ENCODE data around the gene FSTL3. TPM values are rescaled to one million over a fixed set of nuclear protein-coding genes. Genes with fewer than 3 reads are reported as not detected.

The FSTL3 gene
- total RNA-seq, 4 donors from 2014 or later, result 105 to 200 (median 133) TPM

GRCh38 chr19:719636-720344 is 43.6 kb downstream of the FSTL3 start:
- Histone ChIP-seq H3K9me3 (peaks cover 0 to 6% (median 0%) of the 10 kb centered on the region in 3 donors), H3K4me3 (peak overlapping the region in 1 of 2 donors; percentile 38), H3K27me3 (peaks cover 31% of the 10 kb centered on the region), H3K36me3 (peaks cover 0 to 9% of the 10 kb centered on the region in 2 donors), H3K4me1 (peaks cover 0 to 47% (median 0%) of the 10 kb centered on the region in 3 donors), H3K27ac (peak overlapping the region in 3 of 4 donors; percentile 75 to 80 (median 78))
- TF ChIP-seq CTCF (IDR thresholded peaks at IDR 0.05), result no peak
- TF ChIP-seq POLR2A (IDR thresholded peaks at IDR 0.05), result no peak
- no peak for TF ChIP-seq EP300 (IDR thresholded peaks at IDR 0.05)
- TF ChIP-seq POLR2AphosphoS5 (IDR thresholded peaks at IDR 0.05), result no peak
- 12 to 31% methylated on average over 5 to 15 of the region's 79 CpGs for WGBS, 2 donors (ENCODE audit: low coverage in 1 of 2)
- ATAC-seq, result peak; percentile 34

- Histone ChIP-seq H3K27ac (peak overlapping the region in 3 of 4 donors; percentile 75 to 80 (median 78)), H3K4me3 (peak overlapping the region in 1 of 2 donors; percentile 38), H3K9me3 (peaks cover 0 to under 1% (median 0%) of the 10 kb centered on the region in 3 donors), H3K36me3 (peaks cover 0 to 3% of the 10 kb centered on the region in 2 donors), H3K27me3 (peaks cover 31% of the 10 kb centered on the region), H3K4me1 (peaks cover 0 to 47% (median 0%) of the 10 kb centered on the region in 3 donors)
- TF ChIP-seq EP300 (IDR thresholded peaks at IDR 0.05) (no peak), POLR2AphosphoS5 (IDR thresholded peaks at IDR 0.05) (no peak), CTCF (IDR thresholded peaks at IDR 0.05) (no peak), POLR2A (IDR thresholded peaks at IDR 0.05) (no peak)
- WGBS, 2 donors (ENCODE audit: low coverage in 1 of 2), result no CpG with 5 or more reads among the region's 58 CpGs
- ATAC-seq, result no peak
These were observed 44.4 kb downstream of the FSTL3 start for GRCh38 chr19:720345-721160.

DNA sequence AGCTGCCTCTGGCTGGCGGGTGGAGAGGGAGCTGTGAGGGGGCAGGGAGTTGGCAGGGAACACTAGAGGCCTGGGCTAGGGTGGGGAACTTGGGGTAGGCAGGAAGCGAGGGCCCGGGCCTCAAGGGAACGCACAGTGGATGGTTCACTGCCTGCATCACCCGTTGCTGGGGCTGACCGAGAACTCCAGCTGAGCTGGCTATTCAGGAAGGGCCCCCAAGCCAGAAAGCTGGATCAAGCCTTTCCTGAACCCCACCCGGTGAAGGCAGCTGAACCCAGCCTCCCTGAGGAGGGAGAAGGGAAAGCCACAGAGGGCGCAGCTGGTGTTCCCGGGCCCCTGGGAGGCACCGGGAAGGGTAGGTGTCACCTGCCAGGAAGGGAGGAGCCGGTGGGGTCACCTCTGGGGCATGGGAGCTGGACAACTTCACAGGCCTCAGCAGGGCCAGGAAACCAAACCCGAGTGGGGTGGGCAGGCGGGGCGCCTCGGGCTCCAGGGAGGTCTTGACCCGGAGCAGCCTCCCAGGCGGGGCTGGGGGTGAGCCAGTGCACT is 46.4 kb downstream of the FSTL3 start:
- Histone ChIP-seq H3K4me1 (peaks cover 0 to 50% (median 4%) of the 10 kb centered on the region in 3 donors), H3K27ac (peak overlapping the region in 3 of 4 donors; percentile 51 to 67 (median 61)), H3K36me3 (peaks cover 0 to 15% of the 10 kb centered on the region in 2 donors), H3K9me3 (no peaks in the 10 kb centered on the region), H3K27me3 (peaks cover 29% of the 10 kb centered on the region), H3K4me3 (no peak overlapping the region)
- 44% methylated on average over 5 of the region's 17 CpGs; no CpG with 5 or more reads in 1 of the 2 donors for WGBS, 2 donors (ENCODE audit: low coverage in 1 of 2)
- peak; percentile 34 for ATAC-seq
- TF ChIP-seq CTCF (IDR thresholded peaks at IDR 0.05) (no peak), POLR2A (IDR thresholded peaks at IDR 0.05) (no peak), EP300 (IDR thresholded peaks at IDR 0.05) (no peak), POLR2AphosphoS5 (IDR thresholded peaks at IDR 0.05) (no peak)

- peaks cover 0 to 21% of the 10 kb centered on the region in 2 donors for H3K36me3 ChIP-seq
- H3K9me3 ChIP-seq, result no peaks in the 10 kb centered on the region
- H3K27me3 ChIP-seq, result peaks cover 25% of the 10 kb centered on the region
- 85 to 86% methylated on average over 4 to 8 of the region's 13 CpGs for WGBS, 2 donors (ENCODE audit: low coverage in 1 of 2)
- H3K4me1 ChIP-seq, result peaks cover 0 to 52% (median 7%) of the 10 kb centered on the region in 3 donors
- TF ChIP-seq EP300 (IDR thresholded peaks at IDR 0.05) (no peak), POLR2AphosphoS5 (IDR thresholded peaks at IDR 0.05) (no peak), POLR2A (IDR thresholded peaks at IDR 0.05) (no peak), CTCF (IDR thresholded peaks at IDR 0.05) (no peak)
- H3K4me3 ChIP-seq, result no peak overlapping the region
- peak overlapping the region in 3 of 4 donors; percentile 51 to 67 (median 61) for H3K27ac ChIP-seq
- no peak for ATAC-seq
These were observed 47.1 kb downstream of the FSTL3 start for GRCh38 chr19:723247-723646.
